HG02610 (cell line): ENCODE measurements around the gene MAPKBP1.

Source experiments
- ATAC-seq: cut with Tn5 transposase; IDR thresholded peaks from one replicate; pipeline ENCODE4 v1.9.1; 2021; ENCODE audit warnings: mild to moderate bottlenecking, moderate library complexity; ENCODE audit not compliant: unreplicated experiment

Gene MAPKBP1

GRCh38 chr15:41783296-41783695 is 9.0 kb downstream of the MAPKBP1 start:
- no peak for ATAC-seq

DNA sequence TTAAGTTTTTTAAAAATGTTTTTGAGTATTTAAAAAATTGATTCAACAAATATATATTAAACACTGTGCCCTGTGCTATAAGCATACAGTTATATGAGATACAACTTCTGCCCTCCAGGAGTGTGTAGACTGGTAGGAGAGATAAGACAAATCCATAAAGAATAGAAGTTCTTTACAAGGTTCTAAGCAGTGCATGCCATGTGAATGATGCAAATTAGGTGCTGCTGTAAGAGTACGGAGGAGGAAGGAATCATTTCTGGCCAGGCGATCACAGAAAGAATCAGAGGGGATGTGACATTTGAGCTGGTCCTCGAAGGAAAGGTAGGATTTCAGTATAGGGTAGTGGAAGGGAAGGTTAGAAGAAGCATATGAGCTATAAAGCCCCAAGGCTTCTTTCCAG is 14.0 kb downstream of the MAPKBP1 start:
- no peak for ATAC-seq

DNA sequence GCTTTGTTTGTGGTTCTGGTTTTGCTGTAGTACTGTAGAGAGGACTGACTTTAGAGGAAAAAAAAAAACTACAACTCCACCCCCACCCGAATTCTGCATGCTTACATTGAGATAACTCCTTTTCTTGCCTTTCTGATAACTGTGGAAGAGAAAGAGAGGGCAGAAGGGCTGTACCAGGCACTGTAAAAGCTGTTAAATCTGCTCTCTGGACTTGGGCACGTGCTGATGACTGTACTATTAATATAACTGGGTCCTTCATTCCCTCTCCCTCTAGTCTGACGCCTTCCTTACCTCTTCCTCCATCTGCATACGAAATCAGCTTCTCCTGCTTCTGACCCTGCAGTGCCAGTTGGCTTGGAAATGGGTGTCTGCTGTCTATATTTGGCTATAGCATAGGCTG is 15.0 kb downstream of the MAPKBP1 start:
- no peak for ATAC-seq

GRCh38 chr15:41789662-41790061 is 15.4 kb downstream of the MAPKBP1 start:
- ATAC-seq, result no peak

GRCh38 chr15:41790169-41790568 is 15.9 kb downstream of the MAPKBP1 start:
- ATAC-seq, result no peak

DNA sequence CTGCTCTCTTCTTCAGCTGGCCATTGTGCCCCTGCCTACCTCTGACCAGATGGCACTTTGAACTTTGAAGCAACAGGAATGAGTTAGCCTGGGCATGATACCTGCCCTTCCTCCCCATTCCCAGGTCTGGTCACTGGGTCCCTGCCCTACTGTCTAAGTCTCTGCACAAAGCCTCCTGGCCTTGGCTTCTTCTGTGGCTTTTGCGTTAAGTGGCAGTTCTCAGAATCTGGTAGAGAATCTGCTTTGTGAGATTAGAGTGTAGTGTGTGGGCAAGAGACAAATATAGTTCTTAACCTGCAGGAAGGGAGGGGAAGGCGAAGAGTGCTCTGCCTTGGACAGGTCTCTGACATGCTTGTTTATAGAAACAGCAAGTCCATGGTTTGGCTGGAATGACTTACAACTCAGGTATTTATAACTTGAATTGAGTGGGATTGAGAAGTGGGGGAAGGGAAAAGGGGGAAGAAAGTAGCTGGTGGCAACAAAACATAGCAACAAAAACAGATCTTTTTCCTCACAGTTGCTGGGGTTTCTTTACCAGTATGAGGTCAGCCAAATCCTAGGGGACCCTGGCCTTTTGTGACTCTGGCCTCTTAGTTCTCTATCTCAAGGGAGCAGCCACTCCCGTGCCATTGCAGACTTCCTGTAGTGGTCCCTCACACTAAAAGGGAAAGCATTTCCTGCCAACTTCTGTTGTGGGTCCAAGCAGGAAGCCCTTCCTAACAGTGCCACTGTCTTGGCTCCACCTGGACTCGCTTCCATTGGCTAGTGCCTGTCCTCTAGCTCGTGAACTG is 16.7 kb downstream of the MAPKBP1 start:
- ATAC-seq, result no peak

DNA sequence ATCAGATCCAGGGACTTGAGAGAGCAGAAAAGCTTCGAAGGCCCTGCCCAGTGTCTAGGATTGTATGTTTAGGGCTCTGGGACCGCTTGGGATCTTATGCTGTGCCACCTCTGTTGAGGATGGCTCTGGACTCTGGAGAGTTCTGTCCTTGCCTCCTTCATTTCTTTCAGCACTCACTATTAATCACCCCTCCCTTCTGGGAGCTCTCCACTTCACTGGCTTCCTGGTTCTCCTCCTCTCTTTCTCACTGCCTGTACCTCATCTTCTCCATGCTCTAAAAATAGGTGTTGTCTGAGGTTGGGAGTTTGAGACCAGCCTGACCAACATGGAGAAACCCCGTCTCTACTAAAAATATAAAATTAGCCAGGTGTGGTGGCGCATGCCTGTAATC is 17.3 kb downstream of the MAPKBP1 start:
- ATAC-seq, result no peak

- no peak for ATAC-seq
Measured at GRCh38 chr15:41792000-41792637, 17.8 kb downstream of the MAPKBP1 start.

- no peak for ATAC-seq
Measured at GRCh38 chr15:41794081-41794480, 19.8 kb downstream of the MAPKBP1 start.

DNA sequence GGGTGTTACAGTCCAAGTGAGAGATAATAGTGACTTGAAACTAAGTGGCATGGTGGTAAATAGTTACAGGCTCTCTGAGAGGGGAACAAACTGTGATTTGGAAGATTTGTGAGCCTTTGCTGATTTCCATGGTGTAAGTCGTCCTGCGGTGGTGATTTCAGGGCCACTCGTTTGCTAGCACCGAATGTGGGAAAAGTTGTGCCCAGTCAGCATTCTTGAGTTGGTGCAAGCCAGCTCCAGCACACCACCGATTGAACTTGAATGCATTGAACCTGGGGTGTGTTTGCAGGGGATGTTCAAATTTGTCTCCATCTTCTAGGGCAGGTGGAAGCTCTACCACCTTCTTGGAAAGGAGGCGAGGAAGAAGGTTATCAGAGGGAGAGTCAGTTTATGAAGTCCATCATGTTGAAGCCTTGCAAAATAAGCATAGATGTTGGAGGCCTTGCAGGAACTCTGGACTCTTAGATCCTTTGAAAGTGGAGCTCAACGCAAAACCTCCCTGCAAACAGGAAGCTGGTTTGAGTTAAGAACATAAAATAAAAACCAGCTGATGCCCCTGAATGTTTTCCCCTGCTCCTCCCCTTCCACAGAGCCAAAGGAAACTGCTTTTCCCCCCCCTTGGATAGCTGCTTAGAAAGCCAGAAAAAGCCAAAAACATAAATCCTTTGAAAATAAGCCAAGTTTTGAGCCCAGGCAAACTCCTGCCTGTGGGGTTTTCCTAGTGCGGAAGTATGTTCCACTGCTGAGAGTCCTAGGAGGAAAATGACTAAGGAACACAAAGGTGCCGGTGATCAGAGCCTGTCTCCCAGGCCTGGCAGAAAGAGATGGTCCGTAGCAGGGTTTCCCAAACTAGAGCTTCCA is 21.9 kb downstream of the MAPKBP1 start:
- no peak for ATAC-seq

GRCh38 chr15:41797201-41797944 is 23.1 kb downstream of the MAPKBP1 start:
- ATAC-seq, result no peak

DNA sequence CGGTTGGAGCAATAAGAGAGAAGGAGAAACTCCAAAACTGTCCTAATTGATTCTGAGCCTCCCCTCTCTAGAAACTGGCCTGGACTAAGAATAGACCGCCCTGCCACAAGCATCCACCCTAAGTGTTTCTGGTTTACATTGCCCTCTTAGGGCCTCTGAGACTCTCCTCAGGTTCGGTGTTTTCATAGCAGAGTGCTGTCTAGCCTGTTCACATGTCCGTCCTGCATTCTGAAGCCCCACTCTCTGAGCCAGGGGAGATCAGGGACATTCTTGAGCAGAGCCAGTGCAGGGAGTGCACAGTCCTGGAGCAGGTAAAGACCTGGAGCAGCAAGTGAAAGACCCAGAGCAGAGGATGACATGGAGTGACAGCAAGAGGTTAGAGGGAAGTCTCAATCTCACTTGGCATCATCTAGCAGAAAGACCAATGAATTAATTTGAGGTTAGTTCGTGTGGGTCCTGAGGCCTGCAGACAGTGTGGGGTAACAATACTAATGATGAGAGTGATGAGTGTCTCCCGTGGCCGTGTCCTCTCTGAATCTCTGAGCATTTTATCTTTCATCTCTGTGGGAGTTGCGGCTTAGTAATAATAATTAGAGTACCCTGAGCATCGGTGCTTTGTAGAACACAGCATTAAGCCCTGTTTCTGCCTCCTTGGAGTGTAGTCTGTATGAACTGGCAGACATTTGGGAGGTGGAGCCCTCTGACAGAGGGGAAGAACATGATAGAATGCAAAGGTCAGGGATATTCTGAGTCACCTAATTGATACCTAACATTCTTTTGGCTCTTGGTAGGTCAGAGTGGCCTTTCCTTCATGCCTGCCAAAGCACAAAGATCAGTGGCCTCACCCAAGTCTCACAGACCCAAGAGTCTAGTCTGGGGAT is 24.6 kb downstream of the MAPKBP1 start:
- peak; percentile 46 for ATAC-seq

GRCh38 chr15:41799488-41799805 is 25.2 kb downstream of the MAPKBP1 start:
- ATAC-seq, result peak; percentile 56

DNA sequence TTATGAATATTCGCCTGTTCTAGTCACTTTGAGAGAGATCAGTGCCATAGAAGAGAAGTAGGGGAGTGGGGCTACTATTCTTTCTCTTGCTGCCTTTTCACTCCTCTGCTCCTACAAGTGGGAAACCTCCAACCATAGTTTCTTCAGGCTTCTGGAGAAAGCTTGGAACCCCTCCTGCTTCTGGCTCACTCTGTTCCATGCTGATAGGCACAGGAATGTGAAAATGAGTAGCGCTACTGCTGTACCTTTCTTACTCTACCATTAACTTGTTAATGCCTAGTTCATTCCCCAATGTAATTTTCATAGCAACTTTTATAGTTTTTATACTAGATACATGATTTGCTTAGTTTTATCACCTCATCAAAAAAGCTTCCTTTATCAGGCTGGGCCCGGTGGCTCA is 26.9 kb downstream of the MAPKBP1 start:
- no peak for ATAC-seq

GRCh38 chr15:41801850-41802455 is 27.7 kb downstream of the MAPKBP1 start:
- ATAC-seq, result no peak

- no peak for ATAC-seq
Measured at GRCh38 chr15:41804361-41804760, 30.1 kb downstream of the MAPKBP1 start.

GRCh38 chr15:41804916-41805666 is 30.8 kb downstream of the MAPKBP1 start:
- ATAC-seq, result no peak

DNA sequence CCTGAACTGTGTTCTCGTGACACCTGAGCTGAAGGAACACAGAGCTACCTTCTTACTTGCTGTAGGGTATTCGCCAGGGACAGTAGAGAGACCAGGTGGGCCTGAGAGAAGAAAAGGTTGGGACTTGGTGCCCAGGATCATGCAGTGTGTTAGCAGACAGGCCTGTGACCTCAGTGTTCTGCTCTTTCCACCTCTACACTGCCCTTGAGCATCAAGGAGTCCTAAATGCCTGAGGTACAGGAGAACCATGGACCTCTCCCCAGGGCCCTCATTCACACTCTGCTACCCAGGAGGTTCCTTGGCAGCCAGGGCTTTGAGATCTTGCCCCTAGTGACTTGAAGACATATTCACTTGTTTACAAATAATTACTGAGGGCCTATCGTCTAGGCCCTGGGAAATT is 31.4 kb downstream of the MAPKBP1 start:
- ATAC-seq, result no peak
